WTC11 (cell line): ENCODE results near the gene DNAAF3. TPM values are rescaled to one million over a fixed set of nuclear protein-coding genes. Genes with fewer than 3 reads are reported as not detected.

ENCODE experiments used
- ATAC-seq: fragments of 200-7000 bp; cut with Tn5 transposase; 2 replicates; pipeline ENCODE4 v1.10.0; 2021; ENCODE audit warnings: mild to moderate bottlenecking, moderate library complexity
- CTCF ChIA-PET: fragments of 300-600 bp; sonication (Branson Sonifier 250); formaldehyde crosslinking; loops from one replicate; lab custom pipeline; 2021; ENCODE audit warnings: antibody characterized with exemption; lab: Charles Lee
- POLR2A ChIA-PET: fragments of 350-600 bp; sonication (Branson Sonifier 250); formaldehyde crosslinking; loops from one replicate; lab custom pipeline; 2021; ENCODE audit warnings: antibody characterized with exemption; lab: Charles Lee
- DNase-seq: peaks from one replicate; pipeline ENCODE4 v3.0.0; 2021; ENCODE audit warnings: low spot score
- H3K27ac Mint-ChIP-seq: 2 replicates; pipeline ENCODE4 v1.8.0; 2021; ENCODE audit warnings: mixed read lengths
- H3K27me3 Mint-ChIP-seq: 2 replicates; pipeline ENCODE4 v1.8.0; 2021; ENCODE audit warnings: low read depth, mild to moderate bottlenecking, moderate library complexity, mixed read lengths
- H3K36me3 Mint-ChIP-seq: 2 replicates; pipeline ENCODE4 v1.8.0; 2021; ENCODE audit warnings: mixed read lengths
- H3K4me1 Mint-ChIP-seq: 2 replicates; pipeline ENCODE4 v1.8.0; 2022; ENCODE audit warnings: mixed read lengths
- H3K4me3 Mint-ChIP-seq: 2 replicates; pipeline ENCODE4 v1.8.0; 2021; ENCODE audit warnings: mild to moderate bottlenecking, moderate library complexity, mixed read lengths
- H3K9me3 Mint-ChIP-seq: 2 replicates; pipeline ENCODE4 v1.8.0; 2021; ENCODE audit warnings: mixed read lengths
- AR ChIP-seq: fragments of 250-450 bp; sonication (Bioruptor Pico); IDR thresholded peaks from 2 replicates; pipeline ENCODE4 v1.9.0; 2021; ENCODE audit warnings: mild to moderate bottlenecking
- ARID4B ChIP-seq: sonication (generic); formaldehyde crosslinking; IDR thresholded peaks from 2 replicates; pipeline ENCODE4 v1.8.0; 2023; ENCODE audit warnings: missing genetic modification reagents, mild to moderate bottlenecking, borderline replicate concordance
- CDX4 ChIP-seq: fragments of 250-450 bp; sonication (Bioruptor Pico); IDR thresholded peaks from 2 replicates; pipeline ENCODE4 v1.9.0; 2021; ENCODE audit warnings: moderate library complexity, mild to moderate bottlenecking, inconsistent platforms, borderline replicate concordance
- E2F5 ChIP-seq: sonication (generic); formaldehyde crosslinking; IDR thresholded peaks from 2 replicates; pipeline ENCODE4 v1.8.1; 2022; ENCODE audit warnings: mild to moderate bottlenecking, moderate library complexity, missing genetic modification reagents
- ERG ChIP-seq: fragments of 250-450 bp; sonication (Bioruptor Pico); IDR thresholded peaks from 2 replicates; pipeline ENCODE4 v1.8.0; 2021; ENCODE audit warnings: mild to moderate bottlenecking
- ESRRA ChIP-seq: sonication (generic); formaldehyde crosslinking; IDR thresholded peaks from 2 replicates; pipeline ENCODE4 v1.8.1; 2022; ENCODE audit warnings: mild to moderate bottlenecking, missing genetic modification reagents, borderline replicate concordance
- FOXP1 ChIP-seq: sonication (generic); formaldehyde crosslinking; IDR thresholded peaks from 2 replicates; pipeline ENCODE4 v1.8.0; 2022; ENCODE audit warnings: missing genetic modification reagents, mild to moderate bottlenecking, moderate library complexity, borderline replicate concordance
- GTF2I ChIP-seq: fragments of 250-450 bp; sonication (Bioruptor Pico); conservative IDR thresholded peaks from 2 replicates; pipeline ENCODE4 v1.4.0; 2021; ENCODE audit warnings: mild to moderate bottlenecking
- IRF2 ChIP-seq: sonication (generic); formaldehyde crosslinking; IDR thresholded peaks from 2 replicates; pipeline ENCODE4 v1.8.0; 2022; ENCODE audit warnings: low read depth, missing genetic modification reagents, borderline replicate concordance
- MAX ChIP-seq: sonication (generic); formaldehyde crosslinking; IDR thresholded peaks from 2 replicates; pipeline ENCODE4 v1.8.0; 2022; ENCODE audit warnings: mild to moderate bottlenecking, missing genetic modification reagents
- NR2C2 ChIP-seq: sonication (generic); formaldehyde crosslinking; IDR thresholded peaks from 2 replicates; pipeline ENCODE4 v1.8.0; 2022; ENCODE audit warnings: mild to moderate bottlenecking, missing genetic modification reagents
- OVOL2 ChIP-seq: fragments of 250-450 bp; sonication (Bioruptor Pico); IDR thresholded peaks from 2 replicates; pipeline ENCODE4 v1.9.0; 2021; ENCODE audit warnings: mild to moderate bottlenecking, borderline replicate concordance
- RORB ChIP-seq: fragments of 250-450 bp; sonication (Bioruptor Pico); IDR thresholded peaks from 2 replicates; pipeline ENCODE4 v1.9.0; 2021; ENCODE audit warnings: mild to moderate bottlenecking
- SP1 ChIP-seq: sonication (generic); formaldehyde crosslinking; conservative IDR thresholded peaks from 2 replicates; pipeline ENCODE4 v1.8.1; 2022; ENCODE audit warnings: missing genetic modification reagents
- TCF7 ChIP-seq: sonication (generic); formaldehyde crosslinking; IDR thresholded peaks from 2 replicates; pipeline ENCODE4 v1.8.0; 2022; ENCODE audit warnings: mild to moderate bottlenecking, low read depth, missing genetic modification reagents, moderate library complexity
- USF1 ChIP-seq: sonication (generic); formaldehyde crosslinking; IDR thresholded peaks from 2 replicates; pipeline ENCODE4 v1.8.0; 2022; ENCODE audit warnings: mild to moderate bottlenecking, missing genetic modification reagents
- ZBTB43 ChIP-seq: sonication (generic); formaldehyde crosslinking; IDR thresholded peaks from 2 replicates; pipeline ENCODE4 v1.8.1; 2023; ENCODE audit warnings: mild to moderate bottlenecking, missing genetic modification reagents
- ZNF317 ChIP-seq: sonication (generic); formaldehyde crosslinking; IDR thresholded peaks from 2 replicates; pipeline ENCODE4 v1.8.1; 2023; ENCODE audit warnings: low read depth, mild to moderate bottlenecking, moderate library complexity, missing genetic modification reagents, borderline replicate concordance
- total RNA-seq: library from RNA; stranded (reverse); gene quantifications from 3 replicates; pipeline ENCODE4 v1.2.3, GENCODE V29; 2021

The DNAAF3 gene
- total RNA-seq, 1 experiment from 2014 or later = 4.0 TPM

GRCh38 chr19:55157064-55157908, 9.1 kb downstream of the DNAAF3 start, which contains the start of gene TNNI3:
TNNI3 (minus strand) TSS chr19:55157732; CDS start chr19:55157589, 143 bp downstream.
- DNase-seq = no peak
- H3K9me3 Mint-ChIP-seq = peaks cover 12% of the 10 kb centered on the region
- ChIA-PET CTCF (interaction anchor here (0.6 to 4.5 kb wide), 6 partner anchors 9 to 389 kb away, joined by 3 to 103 read pairs (median 12); partner anchors contain the start of gene DNAAF3), POLR2A (interaction anchor here (1.4 kb wide), 1 partner anchor 15 kb away, joined by 8 read pairs; no protein-coding TSS in a partner anchor)
- peaks cover 68% of the 10 kb centered on the region for H3K27me3 Mint-ChIP-seq
- peak within 1 kb of the TSS; percentile 63; the same call in 1 of the 2 replicates for H3K27ac Mint-ChIP-seq
- no peak for ATAC-seq
- H3K36me3 Mint-ChIP-seq = peaks cover 16% of the 10 kb centered on the region
- peaks cover 23% of the 10 kb centered on the region for H3K4me1 Mint-ChIP-seq
- peak within 1 kb of the TSS; percentile 84 for H3K4me3 Mint-ChIP-seq
- TF ChIP-seq AR (no peak), ESRRA (no peak), ERG (CRISPR knock-in tag) (no peak), FOXP1 (CRISPR knock-in tag) (no peak), RORB (CRISPR knock-in tag) (no peak), ARID4B (CRISPR knock-in tag) (no peak), TCF7 (CRISPR knock-in tag) (no peak), IRF2 (CRISPR knock-in tag) (no peak), ZBTB43 (CRISPR knock-in tag) (no peak), ZNF317 (CRISPR knock-in tag) (no peak), OVOL2 (CRISPR knock-in tag) (no peak), SP1 (CRISPR knock-in tag) (no peak), MAX (no peak), GTF2I (CRISPR knock-in tag) (no peak), NR2C2 (CRISPR knock-in tag) (no peak), USF1 (no peak), E2F5 (CRISPR knock-in tag) (no peak), CDX4 (no peak)
- TF ChIP-seq, all 79 proteins: peak for 0
